Suppressor macrophage (primary cell): ENCODE data around the gene SLC16A2.
A peak's percentile ranks its signal among the peaks of the same experiment; 100 is the strongest.
"Not testable (repeated sequence)": the region's sequence is repeated elsewhere in the genome, so short reads cannot be mapped to it uniquely, and the experiment has no call there.

Source experiments
- DNase-seq, 4 experiments: peaks; one replicate each; pipeline ENCODE4 v3.0.0-alpha.2; 2020 to 2022

The SLC16A2 gene

GRCh38 chrX:74446876-74447275, 25.6 kb downstream of the SLC16A2 start:
- DNase-seq: no peak

- DNase-seq: no peak
These were observed 27.4 kb downstream of the SLC16A2 start for GRCh38 chrX:74448669-74449068.

- no peak for DNase-seq
These were observed 28.1 kb downstream of the SLC16A2 start for GRCh38 chrX:74449322-74449936.

- no peak for DNase-seq
These were observed 28.6 kb downstream of the SLC16A2 start for GRCh38 chrX:74449937-74450330.

GRCh38 chrX:74450803-74451449, 29.6 kb downstream of the SLC16A2 start:
- DNase-seq: peak; percentile 49 to 81 (median 64)

GRCh38 chrX:74451450-74452198, 30.3 kb downstream of the SLC16A2 start:
- DNase-seq: peak in 1 of 4 experiments; percentile 2

GRCh38 chrX:74452199-74452481, 30.8 kb downstream of the SLC16A2 start:
- DNase-seq: no peak

- no peak for DNase-seq
These were observed 31.9 kb downstream of the SLC16A2 start for GRCh38 chrX:74453178-74453577.

- not testable (repeated sequence) for DNase-seq
These were observed 32.9 kb downstream of the SLC16A2 start for GRCh38 chrX:74454233-74454632.

GRCh38 chrX:74458736-74459135, 37.4 kb downstream of the SLC16A2 start:
- DNase-seq: no peak

- DNase-seq: no peak
These were observed 40.1 kb downstream of the SLC16A2 start for GRCh38 chrX:74461384-74461783.

GRCh38 chrX:74464722-74465121, 43.4 kb downstream of the SLC16A2 start:
- no peak for DNase-seq

- DNase-seq: no peak
These were observed 44.1 kb downstream of the SLC16A2 start for GRCh38 chrX:74465424-74465823.

GRCh38 chrX:74467656-74468055, 46.4 kb downstream of the SLC16A2 start:
- DNase-seq: no peak

GRCh38 chrX:74473116-74473515, 51.8 kb downstream of the SLC16A2 start:
- not testable (repeated sequence) for DNase-seq

GRCh38 chrX:74490247-74490646, 69.0 kb downstream of the SLC16A2 start:
- peak; percentile 2 to 53 (median 46) for DNase-seq

- peak in 3 of 4 experiments; percentile 5 to 10 (median 8) for DNase-seq
These were observed 71.5 kb downstream of the SLC16A2 start for GRCh38 chrX:74492720-74493201.

GRCh38 chrX:74493806-74494205, 72.5 kb downstream of the SLC16A2 start:
- no peak for DNase-seq

GRCh38 chrX:74498924-74499323, 77.6 kb downstream of the SLC16A2 start:
- DNase-seq: no peak

- no peak for DNase-seq
These were observed 78.8 kb downstream of the SLC16A2 start for GRCh38 chrX:74500067-74500466.

- DNase-seq: no peak
These were observed 79.3 kb downstream of the SLC16A2 start for GRCh38 chrX:74500555-74500954.

GRCh38 chrX:74505437-74505836, 84.1 kb downstream of the SLC16A2 start:
- no peak for DNase-seq

- DNase-seq: no peak
These were observed 85.2 kb downstream of the SLC16A2 start for GRCh38 chrX:74506317-74507115.
